Ovary (tissue), 9 donors: ENCODE measurements around the gene RTTN. TPM values are rescaled to one million over a fixed set of nuclear protein-coding genes. Genes with fewer than 3 reads are reported as not detected.

Experiments
- DNase-seq, 5 donors: peaks; one replicate each; pipeline ENCODE4 v3.0.0-alpha.2; 2019 to 2020
- H3K27ac ChIP-seq, 2 donors: fragments of 200-600 bp; one replicate each; pipeline versions ENCODE4 v1.5.1 to v1.8.0; 2019 to 2022
- H3K27me3 ChIP-seq: fragments of 200-600 bp; one replicate; pipeline ENCODE4 v1.8.0; 2022
- H3K36me3 ChIP-seq: fragments of 200-600 bp; sonication (generic); one replicate; pipeline ENCODE4 v1.5.1; 2019
- H3K4me1 ChIP-seq: one replicate; pipeline ENCODE4 v1.8.1; 2013; ENCODE audit warnings: mild to moderate bottlenecking, moderate library complexity; ENCODE audit not compliant: insufficient read depth
- H3K4me3 ChIP-seq: fragments of 200-600 bp; sonication (generic); one replicate; pipeline ENCODE4 v1.5.1; 2017
- H3K9me3 ChIP-seq, 2 donors: fragments of 200-600 bp in 1 of 2; sonication (generic) in 1 of 2; one replicate each; pipeline versions ENCODE4 v1.5.1 to v1.8.1; 2013 to 2019; ENCODE audit warnings: mild to moderate bottlenecking in 1 of 2, moderate library complexity in 1 of 2
- EP300 ChIP-seq: sonication (generic); formaldehyde crosslinking; IDR thresholded peaks from one replicate; pipeline ENCODE4 v1.6.1; 2017; ENCODE audit warnings: antibody characterized with exemption
- POLR2A ChIP-seq: fragments of 450-650 bp; IDR thresholded peaks from one replicate; pipeline ENCODE4 v1.6.1; 2017; ENCODE audit warnings: antibody characterized with exemption, mild to moderate bottlenecking, moderate library complexity
- WGBS, 3 donors: extraction: QIAGEN DNeasy Blood & Tissue Kit in 1 of 3; methylation state at CpG; one replicate each; pipeline versions ENCODE4 v1.1.5 to v1.1.7; 2013 to 2017; 5-methylcytosine and 5-hydroxymethylcytosine counted together
- intact Hi-C, 4 donors: fragments of 100-400 bp; cut with DNase I; formaldehyde crosslinking; loops; one replicate each; pipeline versions ENCODE4 v1.11.0 to v1.15.1; 2022 to 2023
- polyA plus RNA-seq, 2 donors: library from polyadenylated mRNA; stranded (reverse); fragments of 200-250 nt in 1 of 2; fragments of 350-450 nt in 1 of 2; fragmentation: Illumina TruSeq in 1 of 2; extraction: RNeasy Lipid Tissue Mini Kit (QIAGEN cat#74804) in 1 of 2; gene quantifications; one replicate each; pipeline ENCODE4 v1.2.3, GENCODE V29; 2013 to 2014
- total RNA-seq, 7 donors: library from RNA; depleted of rRNA in 2 of 7; stranded (reverse); fragments of >200 nt in 2 of 7; fragmentation: NEBNext Ultra II Directional in 3 of 7; extraction: Animal tissue kit (Norgen Biotek cat#: 25700) in 3 of 7; gene quantifications; one replicate each; pipeline versions ENCODE4 v1.1.0 to v1.2.4, GENCODE V29; 2016 to 2023
- TF ChIP-seq, protein P1 (sequence below), 3 donors: fragments of 450-650 bp in 2 of 3; fragments of 200-600 bp in 1 of 3; IDR thresholded peaks; one replicate each; pipeline versions ENCODE4 v1.5.1 to v1.8.0; 2016 to 2022; ENCODE audit warnings: antibody characterized with exemption in 3 of 3, mild to moderate bottlenecking in 1 of 3
- donor health status: DM: no; HTN: no; CAD: no; lungs with moderate emphysema.
- donor health status: DM: no; HTN: no; CAD: no.
- donor health status: Bipolar disorder and iron deficiency.
- donor health status: DM: yes; HTN: yes; CAD: no.
- donor health status: DM: no; HTN: no; CAD: no.
- donor health status: DM: yes; HTN: yes; CAD: no.

The RTTN gene
- total and polyA plus RNA-seq, 9 donors = 6.2 to 22.4 (median 14.9) TPM

DNA sequence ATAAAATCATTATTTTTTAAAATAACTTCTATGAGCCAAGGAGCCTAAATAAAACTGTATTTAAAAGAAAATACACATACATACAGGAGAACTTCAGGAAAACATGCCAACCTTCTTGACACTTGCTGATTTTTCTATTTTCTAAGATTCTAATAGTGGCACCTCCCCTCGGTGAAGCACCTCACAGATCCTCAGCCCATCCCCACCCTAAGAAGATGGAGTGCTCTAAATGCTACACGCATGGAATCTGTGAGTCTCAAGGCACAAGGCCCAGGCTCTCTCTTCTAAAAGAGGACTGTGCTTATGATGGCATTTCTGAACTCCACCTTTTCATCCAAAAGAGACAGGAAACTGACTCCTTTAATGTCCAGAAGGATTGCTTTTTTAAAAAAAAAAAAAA lies 56.3 kb downstream of the RTTN start:
- H3K9me3 ChIP-seq = no peaks in the 10 kb centered on the region
- 94 to 96% (median 95%) methylated on average over 2 of the region's 2 CpGs for WGBS, 3 donors
- H3K27me3 ChIP-seq = no peaks in the 10 kb centered on the region
- DNase-seq = no peak
- no peak overlapping the region for H3K27ac ChIP-seq
- no peak overlapping the region for H3K4me3 ChIP-seq
- H3K36me3 ChIP-seq = no peaks in the 10 kb centered on the region
- TF ChIP-seq, protein P1, sequence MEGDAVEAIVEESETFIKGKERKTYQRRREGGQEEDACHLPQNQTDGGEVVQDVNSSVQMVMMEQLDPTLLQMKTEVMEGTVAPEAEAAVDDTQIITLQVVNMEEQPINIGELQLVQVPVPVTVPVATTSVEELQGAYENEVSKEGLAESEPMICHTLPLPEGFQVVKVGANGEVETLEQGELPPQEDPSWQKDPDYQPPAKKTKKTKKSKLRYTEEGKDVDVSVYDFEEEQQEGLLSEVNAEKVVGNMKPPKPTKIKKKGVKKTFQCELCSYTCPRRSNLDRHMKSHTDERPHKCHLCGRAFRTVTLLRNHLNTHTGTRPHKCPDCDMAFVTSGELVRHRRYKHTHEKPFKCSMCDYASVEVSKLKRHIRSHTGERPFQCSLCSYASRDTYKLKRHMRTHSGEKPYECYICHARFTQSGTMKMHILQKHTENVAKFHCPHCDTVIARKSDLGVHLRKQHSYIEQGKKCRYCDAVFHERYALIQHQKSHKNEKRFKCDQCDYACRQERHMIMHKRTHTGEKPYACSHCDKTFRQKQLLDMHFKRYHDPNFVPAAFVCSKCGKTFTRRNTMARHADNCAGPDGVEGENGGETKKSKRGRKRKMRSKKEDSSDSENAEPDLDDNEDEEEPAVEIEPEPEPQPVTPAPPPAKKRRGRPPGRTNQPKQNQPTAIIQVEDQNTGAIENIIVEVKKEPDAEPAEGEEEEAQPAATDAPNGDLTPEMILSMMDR (IDR thresholded peaks at IDR 0.05) = no peak
- TF ChIP-seq EP300 = no peak
- no peak for TF ChIP-seq POLR2A
- no peaks in the 10 kb centered on the region for H3K4me1 ChIP-seq
- intact Hi-C loops = no loop called here

DNA sequence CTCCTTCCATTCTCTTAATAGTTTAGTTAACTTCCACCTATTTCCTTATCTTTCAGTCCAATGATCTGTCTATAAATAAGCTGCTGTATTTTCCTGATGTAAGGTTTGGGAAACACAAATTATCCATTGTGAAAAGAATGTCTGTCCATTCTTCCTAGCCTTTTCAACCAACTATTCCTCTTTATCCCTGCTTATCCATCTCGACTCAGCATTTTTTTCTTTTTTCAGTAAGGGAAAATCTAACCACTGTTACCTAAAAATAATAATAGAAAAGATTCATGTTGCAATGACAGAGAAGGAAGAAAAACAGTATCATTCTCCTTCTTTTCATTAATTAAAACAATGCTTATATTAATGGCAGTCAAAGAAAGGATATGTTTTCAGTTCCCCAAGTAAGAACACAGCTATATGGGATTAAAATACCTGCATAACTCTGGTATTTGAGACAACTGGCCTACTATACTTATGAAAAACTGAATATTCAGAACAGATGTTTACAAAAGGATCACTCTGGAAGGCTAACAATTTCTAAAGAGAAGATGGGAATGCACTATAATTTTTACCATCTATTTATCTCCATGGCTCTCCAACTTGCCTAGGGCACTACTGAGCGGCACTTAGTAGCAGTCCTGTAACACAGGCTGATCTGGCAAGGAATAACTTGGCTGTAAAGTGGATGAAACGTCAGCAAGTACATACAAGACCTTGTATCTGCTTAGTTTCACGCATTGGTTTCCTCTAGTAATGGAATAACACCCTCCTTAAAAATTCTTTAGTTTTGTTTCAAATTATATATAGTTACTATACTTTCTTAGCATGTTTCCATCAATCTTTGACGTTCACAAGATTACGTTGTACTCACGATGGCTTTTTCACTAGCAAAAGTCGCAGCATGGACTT lies 57.2 kb downstream of the RTTN start:
- H3K27me3 ChIP-seq = no peaks in the 10 kb centered on the region
- DNase-seq = no peak
- intact Hi-C loops = no loop called here
- no peak overlapping the region for H3K27ac ChIP-seq
- no peaks in the 10 kb centered on the region for H3K9me3 ChIP-seq
- no peaks in the 10 kb centered on the region for H3K4me1 ChIP-seq
- TF ChIP-seq, protein P1 (IDR thresholded peaks at IDR 0.05) = no peak
- TF ChIP-seq POLR2A = no peak
- no peak for TF ChIP-seq EP300
- H3K36me3 ChIP-seq = no peaks in the 10 kb centered on the region
- 78 to 88% (median 83%) methylated on average over 8 of the region's 8 CpGs for WGBS, 3 donors
- no peak overlapping the region for H3K4me3 ChIP-seq

DNA sequence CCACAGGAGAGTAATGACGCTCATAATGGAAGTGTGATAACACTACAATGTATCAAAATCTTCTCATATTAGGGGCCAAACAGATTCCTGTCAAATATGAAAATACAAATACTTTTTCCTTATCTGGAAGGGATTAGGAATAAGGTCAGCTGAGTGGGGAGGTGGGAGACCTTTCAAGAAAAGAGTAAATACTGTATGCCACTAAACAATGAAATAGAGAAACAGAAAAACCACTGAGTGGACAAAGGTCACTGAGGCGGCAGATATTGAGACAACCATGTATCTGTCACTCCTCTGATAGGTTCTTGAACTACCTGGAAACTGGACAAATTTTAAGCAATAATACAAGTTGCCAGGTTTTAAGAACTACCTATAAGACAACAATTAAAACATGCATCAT lies 59.3 kb downstream of the RTTN start:
- no peak overlapping the region for H3K27ac ChIP-seq
- H3K4me3 ChIP-seq = no peak overlapping the region
- TF ChIP-seq, protein P1 (IDR thresholded peaks at IDR 0.05) = no peak
- no peak for TF ChIP-seq EP300
- no peak for TF ChIP-seq POLR2A
- intact Hi-C loops = no loop called here
- no peaks in the 10 kb centered on the region for H3K9me3 ChIP-seq
- H3K4me1 ChIP-seq = no peaks in the 10 kb centered on the region
- 85 to 91% (median 90%) methylated on average over 2 of the region's 2 CpGs for WGBS, 3 donors
- no peaks in the 10 kb centered on the region for H3K27me3 ChIP-seq
- no peak for DNase-seq
- no peaks in the 10 kb centered on the region for H3K36me3 ChIP-seq

DNA sequence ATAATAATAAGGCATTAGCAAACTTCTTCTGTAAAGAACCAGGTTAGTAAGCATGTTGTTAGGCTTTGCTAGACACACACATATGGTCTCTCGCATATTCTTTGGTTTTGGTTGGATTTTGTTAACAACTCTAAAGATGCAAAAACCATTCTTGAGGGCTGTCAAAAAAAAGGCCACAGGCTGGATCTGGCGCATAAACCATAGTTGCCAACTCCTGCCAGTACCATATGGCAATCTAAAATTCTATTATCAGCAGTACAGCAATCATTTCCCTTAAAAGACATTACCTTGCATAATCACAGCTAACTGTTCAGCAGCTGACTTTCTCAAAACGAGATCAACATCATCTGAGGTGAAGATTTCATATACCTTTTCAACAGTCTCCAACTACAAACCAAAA lies 63.5 kb downstream of the RTTN start:
- no peak for DNase-seq
- WGBS, 3 donors = 92 to 97% (median 95%) methylated on average over 3 of the region's 3 CpGs
- no peaks in the 10 kb centered on the region for H3K27me3 ChIP-seq
- TF ChIP-seq POLR2A (no peak), EP300 (no peak)
- TF ChIP-seq, protein P1 (IDR thresholded peaks at IDR 0.05) = no peak
- no peak overlapping the region for H3K4me3 ChIP-seq
- intact Hi-C loops = no loop called here
- H3K9me3 ChIP-seq = no peaks in the 10 kb centered on the region
- no peaks in the 10 kb centered on the region for H3K36me3 ChIP-seq
- no peaks in the 10 kb centered on the region for H3K4me1 ChIP-seq
- no peak overlapping the region for H3K27ac ChIP-seq
